DND-41 (cell line): ENCODE measurements around the gene CBX4.
A peak's percentile ranks its signal among the peaks of the same experiment; 100 is the strongest.

ENCODE experiments used
- ATAC-seq: fragments of 200-7000 bp; cut with Tn5 transposase; 3 replicates; pipeline ENCODE4 v1.9.1; 2021; ENCODE audit warnings: low read depth; ENCODE audit not compliant: insufficient read depth
- DNase-seq: peaks from one replicate; pipeline ENCODE4 v3.0.0-alpha.2; 2020
- H2AFZ ChIP-seq: 2 replicates; pipeline ENCODE4 v1.6.0; 2012; ENCODE audit warnings: low read depth, low read length
- H3K27ac ChIP-seq: 2 replicates; pipeline ENCODE4 v1.5.1; 2012; ENCODE audit warnings: low read length, inconsistent platforms
- H3K27me3 ChIP-seq: fragments of 200-600 bp; sonication (generic); 2 replicates; pipeline ENCODE4 v1.6.0; 2012; ENCODE audit warnings: low read length, mild to moderate bottlenecking, inconsistent platforms; ENCODE audit not compliant: insufficient read depth, poor library complexity
- H3K36me3 ChIP-seq: 2 replicates; pipeline ENCODE4 v1.5.1; 2012; ENCODE audit warnings: low read length, inconsistent platforms; ENCODE audit not compliant: insufficient read depth
- H3K4me1 ChIP-seq: 2 replicates; pipeline ENCODE4 v1.5.1; 2012; ENCODE audit warnings: mild to moderate bottlenecking, low read length; ENCODE audit not compliant: insufficient read depth
- H3K4me2 ChIP-seq: 2 replicates; pipeline ENCODE4 v1.6.0; 2012; ENCODE audit warnings: mild to moderate bottlenecking, moderate library complexity, low read length, inconsistent platforms; ENCODE audit not compliant: insufficient read depth
- H3K4me3 ChIP-seq, 2 experiments: fragments of 200-600 bp in 1 of 2; shearing (Covaris generic) in 1 of 2; 2 replicates each; pipeline ENCODE4 v1.5.1; 2012 to 2016; ENCODE audit warnings: inconsistent platforms in 2 of 2, low read length in 2 of 2, mild to moderate bottlenecking in 2 of 2, low read depth in 1 of 2, moderate library complexity in 1 of 2
- H3K79me2 ChIP-seq: 2 replicates; pipeline ENCODE4 v1.6.0; 2012; ENCODE audit warnings: low read length, inconsistent platforms; ENCODE audit not compliant: insufficient read depth
- H3K9ac ChIP-seq: 2 replicates; pipeline ENCODE4 v1.6.0; 2012; ENCODE audit warnings: low read depth, mild to moderate bottlenecking, inconsistent platforms, low read length, moderate library complexity
- H3K9me3 ChIP-seq: 2 replicates; pipeline ENCODE4 v1.5.1; 2012; ENCODE audit warnings: low read length, moderate library complexity, mild to moderate bottlenecking, inconsistent platforms; ENCODE audit not compliant: insufficient read depth, severe bottlenecking
- H4K20me1 ChIP-seq: 2 replicates; pipeline ENCODE4 v1.6.0; 2012; ENCODE audit warnings: low read length; ENCODE audit not compliant: insufficient read depth
- EZH2 ChIP-seq: IDR thresholded peaks from 3 replicates; pipeline ENCODE4 v1.6.1; 2012; ENCODE audit warnings: borderline replicate concordance, low read depth, mild to moderate bottlenecking, moderate library complexity, low read length, inconsistent platforms; ENCODE audit not compliant: severe bottlenecking
- TF ChIP-seq, protein P1 (sequence below): IDR thresholded peaks from 2 replicates; pipeline ENCODE4 v1.5.1; 2012; ENCODE audit warnings: borderline replicate concordance, low read length, moderate library complexity, mild to moderate bottlenecking; ENCODE audit not compliant: poor library complexity, severe bottlenecking; ENCODE audit errors: extremely low read depth

CBX4 gene

GRCh38 chr17:79797492-79798298 is 41.5 kb downstream of the CBX4 start:
- Histone ChIP-seq H4K20me1 (peaks cover 26% of the 10 kb centered on the region), H3K27ac (no peak overlapping the region), H3K4me2 (peak overlapping the region; percentile 83), H3K27me3 (peaks cover 32% of the 10 kb centered on the region), H3K4me3 (peak overlapping the region; percentile 20 to 60; a peak in 3 of 4 replicates), H3K36me3 (peaks cover 23% of the 10 kb centered on the region), H3K9ac (peak overlapping the region; percentile 58), H3K79me2 (peaks cover 25% of the 10 kb centered on the region), H3K9me3 (no peaks in the 10 kb centered on the region), H3K4me1 (peaks cover 56% of the 10 kb centered on the region), H2AFZ (peak overlapping the region; percentile 63)
- TF ChIP-seq, protein P1, sequence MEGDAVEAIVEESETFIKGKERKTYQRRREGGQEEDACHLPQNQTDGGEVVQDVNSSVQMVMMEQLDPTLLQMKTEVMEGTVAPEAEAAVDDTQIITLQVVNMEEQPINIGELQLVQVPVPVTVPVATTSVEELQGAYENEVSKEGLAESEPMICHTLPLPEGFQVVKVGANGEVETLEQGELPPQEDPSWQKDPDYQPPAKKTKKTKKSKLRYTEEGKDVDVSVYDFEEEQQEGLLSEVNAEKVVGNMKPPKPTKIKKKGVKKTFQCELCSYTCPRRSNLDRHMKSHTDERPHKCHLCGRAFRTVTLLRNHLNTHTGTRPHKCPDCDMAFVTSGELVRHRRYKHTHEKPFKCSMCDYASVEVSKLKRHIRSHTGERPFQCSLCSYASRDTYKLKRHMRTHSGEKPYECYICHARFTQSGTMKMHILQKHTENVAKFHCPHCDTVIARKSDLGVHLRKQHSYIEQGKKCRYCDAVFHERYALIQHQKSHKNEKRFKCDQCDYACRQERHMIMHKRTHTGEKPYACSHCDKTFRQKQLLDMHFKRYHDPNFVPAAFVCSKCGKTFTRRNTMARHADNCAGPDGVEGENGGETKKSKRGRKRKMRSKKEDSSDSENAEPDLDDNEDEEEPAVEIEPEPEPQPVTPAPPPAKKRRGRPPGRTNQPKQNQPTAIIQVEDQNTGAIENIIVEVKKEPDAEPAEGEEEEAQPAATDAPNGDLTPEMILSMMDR, result no peak
- no peak for TF ChIP-seq EZH2
- no peak for DNase-seq
- ATAC-seq, result peak; percentile 37

DNA sequence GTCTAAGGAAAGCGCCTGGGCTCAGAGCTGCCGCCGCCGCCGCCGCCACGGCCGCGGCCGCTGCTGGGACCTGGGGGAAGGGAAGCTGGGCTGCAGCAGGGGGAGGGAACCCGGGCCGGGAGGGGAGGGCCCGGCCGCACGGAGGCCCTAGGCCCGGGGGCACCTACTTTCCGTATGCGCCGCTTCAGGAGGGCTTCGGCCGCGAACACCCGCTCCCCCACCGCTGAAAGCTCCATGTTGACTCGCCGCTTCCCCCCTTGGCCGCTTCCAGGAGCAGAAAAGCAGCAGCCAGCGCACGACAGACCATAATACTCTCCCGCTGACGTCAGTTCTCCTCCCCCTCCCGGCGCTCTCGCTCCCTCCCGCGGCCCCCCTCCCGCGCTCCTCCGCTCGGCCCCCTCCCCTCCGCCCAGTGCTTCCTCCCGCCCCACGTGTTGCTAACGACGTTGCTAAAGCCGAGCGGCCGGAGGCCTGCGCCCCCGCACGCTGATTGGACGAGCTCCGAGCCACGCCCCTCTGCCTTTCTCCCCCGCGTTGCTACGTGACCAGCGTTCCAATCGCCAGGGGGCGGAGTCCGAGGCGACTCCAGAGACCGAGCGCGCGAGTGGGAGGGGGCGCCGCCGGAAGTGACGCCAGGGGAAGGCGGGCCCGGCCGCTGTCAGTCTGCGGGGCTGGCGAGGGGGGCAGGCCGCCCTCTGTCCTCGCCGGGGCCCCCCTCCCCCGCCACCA is 42.3 kb downstream of the CBX4 start, which contains the start of gene CBX8:
TSS of gene CBX8 (minus strand) at position 315 of the 729 bp plus-strand sequence. CDS start at position 236, 79 bp downstream.
- Histone ChIP-seq H3K27ac (peak within 1 kb of the TSS; percentile 85), H2AFZ (peak within 1 kb of the TSS; percentile 74), H3K9ac (peak within 1 kb of the TSS; percentile 80), H3K4me1 (peaks cover 56% of the 10 kb centered on the region), H3K36me3 (peaks cover 23% of the 10 kb centered on the region), H3K9me3 (no peaks in the 10 kb centered on the region), H3K27me3 (peaks cover 32% of the 10 kb centered on the region), H3K79me2 (peaks cover 25% of the 10 kb centered on the region), H3K4me3 (peak within 1 kb of the TSS; percentile 60 to 83), H4K20me1 (peaks cover 26% of the 10 kb centered on the region), H3K4me2 (peak within 1 kb of the TSS; percentile 91)
- peak; percentile 100 for DNase-seq
- no peak for TF ChIP-seq EZH2
- TF ChIP-seq, protein P1, result peak; percentile 4
- peak; percentile 82 for ATAC-seq

- Histone ChIP-seq H2AFZ (peak overlapping the region; percentile 74), H3K36me3 (peaks cover 23% of the 10 kb centered on the region), H3K27ac (peak overlapping the region; percentile 85), H3K27me3 (peaks cover 32% of the 10 kb centered on the region), H3K79me2 (peaks cover 25% of the 10 kb centered on the region), H3K4me1 (peaks cover 54% of the 10 kb centered on the region), H3K4me3 (peak overlapping the region; percentile 60 to 83), H3K4me2 (peak overlapping the region; percentile 91), H4K20me1 (peaks cover 26% of the 10 kb centered on the region), H3K9ac (peak overlapping the region; percentile 80), H3K9me3 (no peaks in the 10 kb centered on the region)
- ATAC-seq (no peak), DNase-seq (no peak)
- TF ChIP-seq EZH2, result no peak
- TF ChIP-seq, protein P1, result no peak
Observed at GRCh38 chr17:79796444-79796762, 42.8 kb downstream of the CBX4 start.
